HG02884 (cell line): ENCODE measurements around the gene MTCL1.
"Not testable (repeated sequence)": the region's sequence is repeated elsewhere in the genome, so short reads cannot be mapped to it uniquely, and the experiment has no call there.

Experiments
- ATAC-seq: cut with Tn5 transposase; IDR thresholded peaks from one replicate; pipeline ENCODE4 v1.9.1; 2021; ENCODE audit warnings: mild to moderate bottlenecking, moderate library complexity; ENCODE audit not compliant: unreplicated experiment

Gene MTCL1

DNA sequence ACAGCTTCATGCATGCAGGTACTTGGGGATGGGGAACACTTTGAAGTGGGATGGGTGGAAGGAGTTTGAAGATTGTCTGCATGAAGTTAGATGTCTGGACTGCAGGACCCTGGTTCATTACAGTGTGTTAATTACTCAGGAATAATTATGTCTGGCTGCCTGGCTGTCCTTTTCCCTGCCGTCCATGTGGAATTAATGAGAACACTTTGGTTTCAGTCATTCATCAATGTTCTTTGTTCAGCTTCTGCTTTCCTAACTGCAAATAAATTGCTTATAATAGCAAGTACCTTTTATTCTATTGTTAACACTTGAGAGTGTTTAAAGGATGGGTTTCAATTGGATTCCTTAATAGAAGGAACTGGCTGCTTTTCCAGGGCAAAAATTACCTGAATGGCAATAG, 35.8 kb downstream of the MTCL1 start:
- ATAC-seq: no peak

GRCh38 chr18:8741532-8741931, 36.2 kb downstream of the MTCL1 start:
- ATAC-seq: no peak

GRCh38 chr18:8742387-8743361, 37.3 kb downstream of the MTCL1 start:
- ATAC-seq: no peak

GRCh38 chr18:8744038-8744437, 38.7 kb downstream of the MTCL1 start:
- ATAC-seq: no peak

DNA sequence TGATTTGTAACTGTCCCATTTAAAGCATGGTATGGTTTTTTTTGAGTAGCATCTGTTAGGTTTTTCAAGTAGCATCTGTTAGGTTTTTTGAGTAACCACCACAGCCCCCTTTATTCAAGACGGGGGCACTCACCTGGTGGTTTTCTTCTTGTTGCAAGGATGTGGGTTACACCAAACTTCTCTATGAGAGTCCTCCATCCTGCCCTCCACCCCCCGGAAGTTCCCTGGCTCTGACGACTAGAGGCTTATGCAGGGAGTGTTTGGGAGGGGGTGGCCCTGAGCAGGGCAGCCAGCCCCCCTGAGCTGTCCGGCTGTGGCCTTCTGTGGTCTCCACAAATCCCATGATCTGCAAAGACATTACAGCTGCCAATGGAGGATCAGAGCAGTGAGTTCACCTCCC, 39.3 kb downstream of the MTCL1 start:
- no peak for ATAC-seq

DNA sequence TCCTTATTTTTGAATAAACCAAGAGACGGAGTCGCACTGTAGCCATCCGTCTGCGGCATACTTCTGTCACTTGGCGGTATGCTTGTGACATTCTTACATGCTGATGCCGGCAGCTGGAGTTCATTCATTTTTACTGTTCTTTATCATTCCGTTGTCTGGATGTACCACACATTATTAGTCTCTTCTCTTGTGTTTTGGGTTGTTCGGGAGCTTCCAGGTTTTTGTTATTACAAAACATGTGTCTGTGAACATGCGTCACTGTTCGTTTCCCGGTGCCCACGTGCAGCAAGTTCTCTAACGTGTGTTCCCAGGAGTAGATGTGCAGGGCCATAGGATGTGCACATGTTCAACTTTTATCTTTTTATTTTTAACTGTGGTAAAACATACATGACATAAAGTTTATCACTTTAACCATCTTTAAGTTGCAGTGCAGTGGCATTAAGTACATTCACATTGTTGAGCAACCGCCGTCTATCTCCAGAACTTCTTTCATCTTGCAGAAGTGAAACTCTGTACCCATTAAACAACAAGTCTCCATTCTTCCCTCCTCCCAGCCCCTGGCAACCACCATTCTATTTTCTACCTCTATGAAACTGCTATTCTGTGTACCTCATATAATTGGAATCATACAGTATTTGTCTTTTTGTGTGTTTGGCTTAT, 40.1 kb downstream of the MTCL1 start:
- ATAC-seq: no peak

GRCh38 chr18:8747440-8747937, 42.1 kb downstream of the MTCL1 start:
- ATAC-seq: no peak

GRCh38 chr18:8749492-8749891, 44.1 kb downstream of the MTCL1 start:
- no peak for ATAC-seq

- ATAC-seq: no peak
These were observed 45.6 kb downstream of the MTCL1 start for GRCh38 chr18:8750954-8751415.

DNA sequence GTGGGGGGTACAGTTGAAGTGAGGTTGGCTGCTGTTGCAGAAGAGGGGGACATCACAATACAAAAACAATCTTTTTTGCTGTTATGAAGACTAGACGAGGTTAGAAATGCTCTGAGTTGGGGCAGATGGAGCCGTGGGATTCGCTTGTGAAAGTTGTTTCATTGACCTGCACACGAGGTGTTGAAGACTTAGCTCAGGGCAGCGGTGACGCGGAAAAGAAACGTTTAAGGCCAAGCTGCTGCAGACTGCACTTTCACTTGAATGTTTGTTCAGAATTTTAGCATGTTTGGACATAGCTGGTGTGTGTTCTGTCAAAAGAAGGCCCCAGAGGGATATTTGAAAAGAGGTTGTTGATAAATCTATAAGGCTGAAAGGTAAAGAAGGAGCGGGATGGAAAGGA, 46.3 kb downstream of the MTCL1 start:
- ATAC-seq: no peak

- no peak for ATAC-seq
These were observed 47.0 kb downstream of the MTCL1 start for GRCh38 chr18:8752329-8752728.

GRCh38 chr18:8754995-8755960, 49.9 kb downstream of the MTCL1 start:
- no peak for ATAC-seq

- no peak for ATAC-seq
These were observed 51.2 kb downstream of the MTCL1 start for GRCh38 chr18:8756571-8756970.

DNA sequence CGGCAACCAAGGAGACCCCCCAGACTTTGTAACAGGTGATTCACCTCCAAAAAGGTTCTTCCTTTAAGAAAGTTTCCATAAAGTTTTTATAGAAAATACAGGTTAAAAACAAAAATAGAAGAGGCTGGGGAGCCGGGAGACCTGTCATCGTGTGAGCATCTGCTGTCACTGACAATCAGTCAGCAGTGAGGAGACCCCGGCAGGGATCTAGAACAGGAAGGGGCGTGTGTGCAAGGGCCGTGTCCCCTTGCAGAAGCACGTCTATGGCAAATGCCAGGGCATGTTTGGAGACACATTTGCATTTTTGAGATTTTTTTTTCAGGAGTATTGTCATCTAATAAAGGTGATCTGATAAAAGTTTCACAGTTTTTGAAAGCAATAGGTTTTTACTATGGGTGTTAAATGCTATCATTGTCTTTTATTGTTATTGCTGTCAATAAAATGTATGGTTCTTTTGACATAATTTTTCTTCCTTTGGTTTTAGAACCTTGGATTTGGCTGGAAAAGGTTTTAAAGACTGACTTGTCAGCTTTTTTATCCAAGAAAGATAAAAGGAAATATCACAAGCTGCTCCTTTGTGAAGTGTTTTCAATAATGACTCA, 52.1 kb downstream of the MTCL1 start:
- ATAC-seq: no peak

- ATAC-seq: no peak
These were observed 53.1 kb downstream of the MTCL1 start for GRCh38 chr18:8758466-8758865.

DNA sequence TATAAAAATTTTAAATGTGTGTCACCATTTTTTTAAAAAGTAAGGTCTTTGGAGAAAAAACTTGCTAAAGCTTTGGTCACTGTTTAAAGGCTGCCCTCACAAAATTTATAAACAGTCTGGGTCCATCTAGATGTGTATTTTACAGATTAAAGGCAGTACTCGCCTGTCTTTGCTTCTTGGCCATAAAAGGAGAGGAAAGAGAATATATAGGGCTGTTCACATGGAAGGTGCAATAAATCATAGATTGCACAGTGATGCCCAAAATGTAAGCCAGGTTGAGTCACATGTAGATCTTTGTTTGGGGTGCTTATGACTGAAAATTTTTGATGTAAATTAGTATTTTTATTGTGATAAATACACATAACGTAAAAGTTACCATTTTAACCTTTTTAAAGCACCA, 55.6 kb downstream of the MTCL1 start:
- ATAC-seq: no peak

DNA sequence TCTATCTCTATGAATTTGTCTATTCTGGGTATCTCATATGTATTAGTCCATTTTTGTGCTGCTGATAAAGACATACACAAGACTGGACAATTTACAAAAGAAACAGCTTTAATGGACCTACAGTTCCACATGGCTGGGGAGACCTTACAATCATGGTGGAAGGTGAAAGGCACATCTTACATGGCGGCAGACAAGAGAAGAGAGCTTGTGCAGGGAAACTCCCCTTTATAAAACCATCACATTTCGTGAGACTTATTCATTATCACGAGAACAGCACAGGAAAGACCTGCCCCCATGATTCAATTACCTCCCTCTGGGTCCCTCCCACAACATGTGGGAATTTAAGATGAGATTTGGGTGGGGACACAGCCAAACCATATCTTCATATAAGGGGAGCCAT, 56.2 kb downstream of the MTCL1 start:
- ATAC-seq: not testable (repeated sequence)

DNA sequence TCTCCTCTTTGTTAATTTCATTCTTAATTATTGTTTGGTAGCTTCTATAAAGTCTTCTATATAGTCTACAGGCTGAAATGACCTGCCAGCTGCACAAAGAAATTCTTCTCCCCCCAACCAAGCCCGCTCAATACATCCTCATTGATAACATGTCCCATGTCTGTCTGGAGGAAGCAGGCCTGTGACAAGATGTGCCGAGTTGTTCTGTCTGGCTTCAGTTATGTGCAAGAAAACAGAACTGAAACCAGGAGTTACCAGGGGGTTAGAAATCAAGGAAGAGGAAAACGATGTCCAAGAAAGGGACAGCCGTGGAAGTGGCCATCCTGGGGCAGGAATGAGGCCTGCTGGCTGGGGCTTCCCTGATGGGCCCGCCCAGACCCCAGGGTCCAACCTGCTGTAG, 57.6 kb downstream of the MTCL1 start:
- ATAC-seq: no peak

GRCh38 chr18:8763611-8764010, 58.3 kb downstream of the MTCL1 start:
- ATAC-seq: no peak

GRCh38 chr18:8765783-8766463, 60.6 kb downstream of the MTCL1 start:
- no peak for ATAC-seq
